HG03196 (cell line): ENCODE results near the gene ANKMY1.
"Not testable (repeated sequence)": the region's sequence is repeated elsewhere in the genome, so short reads cannot be mapped to it uniquely, and the experiment has no call there.

ENCODE experiments used
- ATAC-seq: cut with Tn5 transposase; IDR thresholded peaks from one replicate; pipeline ENCODE4 v1.9.1; 2021; ENCODE audit not compliant: unreplicated experiment

ANKMY1 gene

GRCh38 chr2:240555541-240556250 is 2.1 kb downstream of the ANKMY1 start:
- ATAC-seq = no peak

GRCh38 chr2:240554767-240555493 is 2.9 kb downstream of the ANKMY1 start:
- no peak for ATAC-seq

- ATAC-seq = no peak
Observed at GRCh38 chr2:240553956-240554480, 3.8 kb downstream of the ANKMY1 start.

- no peak for ATAC-seq
Observed at GRCh38 chr2:240551811-240552210, 6.0 kb downstream of the ANKMY1 start.

GRCh38 chr2:240551288-240551687 is 6.5 kb downstream of the ANKMY1 start:
- no peak for ATAC-seq

GRCh38 chr2:240539906-240540305 is 17.9 kb downstream of the ANKMY1 start:
- no peak for ATAC-seq

- ATAC-seq = not testable (repeated sequence)
Observed at GRCh38 chr2:240539101-240539500, 18.7 kb downstream of the ANKMY1 start.

GRCh38 chr2:240538031-240538780 is 19.6 kb downstream of the ANKMY1 start:
- no peak for ATAC-seq

GRCh38 chr2:240532031-240532775 is 25.6 kb downstream of the ANKMY1 start:
- ATAC-seq = no peak

- ATAC-seq = no peak
Observed at GRCh38 chr2:240531038-240531437, 26.8 kb downstream of the ANKMY1 start.

GRCh38 chr2:240530181-240530580 is 27.6 kb downstream of the ANKMY1 start:
- no peak for ATAC-seq

GRCh38 chr2:240529344-240529999 is 28.3 kb downstream of the ANKMY1 start:
- ATAC-seq = no peak

GRCh38 chr2:240528406-240529040 is 29.3 kb downstream of the ANKMY1 start:
- no peak for ATAC-seq

GRCh38 chr2:240527153-240527750 is 30.5 kb downstream of the ANKMY1 start:
- ATAC-seq = no peak

- no peak for ATAC-seq
Observed at GRCh38 chr2:240526521-240526920, 31.3 kb downstream of the ANKMY1 start.

- no peak for ATAC-seq
Observed at GRCh38 chr2:240525802-240526201, 32.0 kb downstream of the ANKMY1 start.

- no peak for ATAC-seq
Observed at GRCh38 chr2:240524963-240525718, 32.6 kb downstream of the ANKMY1 start.

- no peak for ATAC-seq
Observed at GRCh38 chr2:240523451-240524281, 34.1 kb downstream of the ANKMY1 start.
